CD4-positive, alpha-beta T cell (primary cell): ENCODE measurements around the gene GNAQ. TPM values are rescaled to one million over a fixed set of nuclear protein-coding genes. Genes with fewer than 3 reads are reported as not detected.

ENCODE experiments used
- ATAC-seq: fragments of 200-7000 bp; cut with Tn5 transposase; one replicate; pipeline ENCODE4 v1.10.0; 2022; ENCODE audit warnings: mild to moderate bottlenecking; ENCODE audit not compliant: poor library complexity
- CTCF ChIA-PET: fragments of 350-600 bp; sonication (Branson Sonifier 250); formaldehyde crosslinking; loops from one replicate; lab custom pipeline; 2021; ENCODE audit warnings: antibody characterized with exemption, inconsistent platforms; lab: Charles Lee
- POLR2A ChIA-PET: fragments of 350-600 bp; sonication (Branson Sonifier 250); formaldehyde crosslinking; loops from one replicate; lab custom pipeline; 2021; ENCODE audit warnings: antibody characterized with exemption, inconsistent platforms; lab: Charles Lee
- DNase-seq, 14 experiments: peaks; one replicate each; pipeline ENCODE4 v3.0.0-alpha.2; 2013 to 2020; ENCODE audit warnings: mixed read lengths in 2 of 14
- H3K27ac ChIP-seq, 2 donors: one replicate each; pipeline versions ENCODE4 v1.5.1 to v1.7.0; 2013; ENCODE audit warnings: low read length in 2 of 2, low read depth in 1 of 2, mild to moderate bottlenecking in 1 of 2
- H3K27me3 ChIP-seq, 2 experiments: 1 replicate in 1 of 2; 2 replicates in 1 of 2; pipeline versions ENCODE4 v1.6.1 to v1.7.0; 2013; ENCODE audit warnings: low read length in 2 of 2, control low read depth in 1 of 2, mild to moderate bottlenecking in 1 of 2, moderate library complexity in 1 of 2; ENCODE audit not compliant: insufficient read depth in 2 of 2, control insufficient read depth in 1 of 2
- H3K36me3 ChIP-seq: one replicate; pipeline ENCODE4 v1.6.1; 2013; ENCODE audit warnings: low read length, control low read depth; ENCODE audit not compliant: insufficient read depth
- H3K4me1 ChIP-seq: one replicate; pipeline ENCODE4 v1.6.1; 2013; ENCODE audit warnings: low read length, control low read depth; ENCODE audit not compliant: insufficient read depth
- H3K4me3 ChIP-seq: one replicate; pipeline ENCODE4 v1.5.1; 2013; ENCODE audit warnings: mild to moderate bottlenecking, low read length, moderate library complexity
- H3K9me3 ChIP-seq, 2 experiments: 1 replicate in 1 of 2; 2 replicates in 1 of 2; pipeline versions ENCODE4 v1.6.1 to v1.7.0; 2013; ENCODE audit warnings: low read length in 2 of 2, mild to moderate bottlenecking in 2 of 2, control low read depth in 1 of 2, moderate library complexity in 1 of 2; ENCODE audit not compliant: control insufficient read depth in 1 of 2, insufficient read depth in 1 of 2
- H3K27ac Mint-ChIP-seq: one replicate; pipeline ENCODE4 v1.8.0; 2020; ENCODE audit warnings: mixed read lengths
- H3K27me3 Mint-ChIP-seq: one replicate; pipeline ENCODE4 v1.8.0; 2021; ENCODE audit warnings: mixed read lengths
- H3K36me3 Mint-ChIP-seq: one replicate; pipeline ENCODE4 v1.8.0; 2021; ENCODE audit warnings: low read depth, mixed read lengths
- H3K4me1 Mint-ChIP-seq: one replicate; pipeline ENCODE4 v1.8.0; 2021; ENCODE audit warnings: low read depth, mixed read lengths
- H3K4me3 Mint-ChIP-seq: one replicate; pipeline ENCODE4 v1.8.0; 2020; ENCODE audit warnings: mild to moderate bottlenecking, mixed read lengths
- H3K9me3 Mint-ChIP-seq: one replicate; pipeline ENCODE4 v1.8.0; 2020; ENCODE audit warnings: mixed read lengths
- CTCF ChIP-seq: fragments of 200-600 bp; IDR thresholded peaks from one replicate; pipeline ENCODE4 v1.8.0; 2022; ENCODE audit warnings: antibody characterized with exemption, mild to moderate bottlenecking
- intact Hi-C, 2 experiments: fragments of 100-400 bp; cut with DNase I in 1 of 2; cut with micrococcal nuclease in 1 of 2; formaldehyde crosslinking; loops; one replicate each; pipeline versions ENCODE4 v1.15.1 to v1.9.0; 2023 to 2025; cut with DNase I, micrococcal nuclease
- total RNA-seq, 174 experiments: library from RNA in 2 of 174; stranded (reverse) in 2 of 174; gene quantifications; one replicate each; pipeline ENCODE4 v1.2.3 and lab custom pipeline; 2021 to 2026

Gene GNAQ
- total RNA-seq, 2 experiments from 2014 or later = 55.5 to 55.9 TPM

DNA sequence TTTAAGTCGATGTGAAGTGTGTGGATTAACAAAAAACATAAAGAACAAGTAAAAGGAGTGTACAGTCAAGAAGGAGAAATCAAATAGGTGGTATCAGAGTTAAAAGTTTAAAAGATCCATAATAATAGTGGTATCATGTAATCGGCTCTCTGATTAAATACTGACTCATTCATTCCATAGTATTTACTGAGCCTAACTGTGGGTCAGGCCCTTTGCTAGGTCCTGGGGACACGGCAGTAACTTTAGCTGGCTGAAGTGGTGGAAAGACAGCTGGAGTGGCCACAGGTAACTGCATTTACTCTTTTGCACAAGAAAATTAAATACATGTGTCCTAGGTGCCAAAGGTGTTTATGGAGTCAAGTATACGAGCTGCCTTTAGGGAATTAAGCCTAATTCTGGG, 124.0 kb downstream of the GNAQ start:
- Mint-ChIP-seq H3K4me1 (peaks cover 64% of the 10 kb centered on the region), H3K4me3 (no peak overlapping the region), H3K36me3 (peaks cover 22% of the 10 kb centered on the region), H3K9me3 (peaks cover 2% of the 10 kb centered on the region), H3K27ac (peak overlapping the region; percentile 4), H3K27me3 (no peaks in the 10 kb centered on the region)
- no peak for TF ChIP-seq CTCF
- intact Hi-C loops = loop anchor here in 1 of 2 experiments (5.0 to 10.0 kb wide), 2 partner anchors 67 to 125 kb away; partner anchors contain the start of gene GNAQ
- ChIA-PET CTCF (no interaction called here), POLR2A (no interaction called here)
- H3K4me3 ChIP-seq = no peak overlapping the region
- no peaks in the 10 kb centered on the region for H3K27me3 ChIP-seq
- DNase-seq (no peak), ATAC-seq (no peak)
- H3K4me1 ChIP-seq = peaks cover 11% of the 10 kb centered on the region
- peaks cover 4% of the 10 kb centered on the region for H3K36me3 ChIP-seq
- H3K9me3 ChIP-seq = no peaks in the 10 kb centered on the region
- no peak overlapping the region for H3K27ac ChIP-seq

DNA sequence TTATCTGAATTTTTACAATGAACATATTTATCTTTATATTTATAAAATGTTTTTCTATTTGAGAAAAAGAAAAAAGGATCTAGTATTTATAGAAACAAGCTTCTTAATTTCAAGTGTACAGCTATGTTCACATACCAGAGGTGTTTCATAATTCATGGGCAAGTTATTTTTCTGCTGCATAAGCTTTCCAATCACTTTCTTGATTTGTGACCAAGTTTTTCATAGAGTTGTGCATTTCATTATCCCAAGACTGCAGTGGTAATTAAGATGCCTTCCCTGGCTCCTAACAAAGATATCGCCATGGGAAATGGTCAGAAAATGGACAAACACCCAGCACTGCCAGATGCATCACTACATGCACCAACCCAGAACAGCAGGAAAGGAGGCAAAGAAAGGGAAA, 124.6 kb downstream of the GNAQ start:
- no peak for ATAC-seq
- peaks cover 17% of the 10 kb centered on the region for H3K36me3 Mint-ChIP-seq
- H3K4me3 Mint-ChIP-seq = no peak overlapping the region
- Histone ChIP-seq H3K36me3 (peaks cover 4% of the 10 kb centered on the region), H3K4me3 (no peak overlapping the region), H3K9me3 (no peaks in the 10 kb centered on the region), H3K4me1 (peaks cover 11% of the 10 kb centered on the region), H3K27me3 (no peaks in the 10 kb centered on the region), H3K27ac (no peak overlapping the region)
- TF ChIP-seq CTCF = no peak
- no peaks in the 10 kb centered on the region for H3K9me3 Mint-ChIP-seq
- no peak for DNase-seq
- CTCF ChIA-PET = no interaction called here
- no peaks in the 10 kb centered on the region for H3K27me3 Mint-ChIP-seq
- H3K4me1 Mint-ChIP-seq = peaks cover 59% of the 10 kb centered on the region
- POLR2A ChIA-PET = no interaction called here
- peak overlapping the region; percentile 4 for H3K27ac Mint-ChIP-seq
- intact Hi-C loops = loop anchor here in 1 of 2 experiments (5.0 to 10.0 kb wide), 2 partner anchors 68 to 125 kb away; partner anchors contain the start of gene GNAQ

DNA sequence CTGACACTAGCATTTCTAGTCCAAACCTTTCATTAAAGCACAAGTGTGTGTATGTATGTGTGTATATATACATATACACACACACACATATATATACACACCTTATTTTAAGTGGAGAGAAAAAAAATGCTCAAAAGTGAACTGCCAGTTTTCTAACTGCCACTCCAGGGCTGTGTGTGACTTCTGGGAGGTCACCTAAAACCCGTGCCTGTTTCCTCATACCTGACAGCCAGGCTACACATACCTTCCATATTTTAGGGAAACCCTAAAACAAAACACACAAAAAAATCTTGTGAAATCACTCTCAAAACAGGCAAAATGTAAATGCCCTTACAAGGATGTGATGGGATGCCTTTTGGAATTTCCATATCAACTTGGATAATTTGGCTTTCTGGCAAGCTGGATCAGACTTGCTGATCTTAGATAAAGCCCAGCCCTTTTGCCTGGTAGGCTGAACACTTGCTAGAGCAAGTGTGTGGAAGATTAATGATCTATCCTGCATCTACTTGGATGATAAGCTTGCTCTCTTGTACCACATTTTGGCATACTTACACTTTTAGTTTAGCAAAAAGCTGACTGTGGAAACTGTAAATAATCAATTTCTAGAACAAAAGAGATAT, 127.8 kb downstream of the GNAQ start:
- peaks cover 3% of the 10 kb centered on the region for H3K4me1 ChIP-seq
- ChIA-PET CTCF (interaction anchor here (0.6 to 0.9 kb wide), 2 partner anchors 47 to 253 kb away, joined by 3 to 4 read pairs; no protein-coding TSS in a partner anchor), POLR2A (no interaction called here)
- H3K27ac ChIP-seq = no peak overlapping the region
- intact Hi-C loops = loop anchor here in 1 of 2 experiments (10.0 kb wide), 1 partner anchor 71 kb away; no protein-coding TSS in a partner anchor
- ATAC-seq = no peak
- no peaks in the 10 kb centered on the region for H3K27me3 ChIP-seq
- peaks cover 4% of the 10 kb centered on the region for H3K36me3 ChIP-seq
- Mint-ChIP-seq H3K36me3 (peaks cover 30% of the 10 kb centered on the region), H3K4me3 (no peak overlapping the region), H3K27ac (no peak overlapping the region), H3K9me3 (no peaks in the 10 kb centered on the region), H3K27me3 (no peaks in the 10 kb centered on the region), H3K4me1 (peaks cover 41% of the 10 kb centered on the region)
- TF ChIP-seq CTCF = no peak
- H3K9me3 ChIP-seq = no peaks in the 10 kb centered on the region
- no peak for DNase-seq
- no peak overlapping the region for H3K4me3 ChIP-seq
